Measurements from ENCODE around the gene AGBL4.

AGBL4 gene

DNA sequence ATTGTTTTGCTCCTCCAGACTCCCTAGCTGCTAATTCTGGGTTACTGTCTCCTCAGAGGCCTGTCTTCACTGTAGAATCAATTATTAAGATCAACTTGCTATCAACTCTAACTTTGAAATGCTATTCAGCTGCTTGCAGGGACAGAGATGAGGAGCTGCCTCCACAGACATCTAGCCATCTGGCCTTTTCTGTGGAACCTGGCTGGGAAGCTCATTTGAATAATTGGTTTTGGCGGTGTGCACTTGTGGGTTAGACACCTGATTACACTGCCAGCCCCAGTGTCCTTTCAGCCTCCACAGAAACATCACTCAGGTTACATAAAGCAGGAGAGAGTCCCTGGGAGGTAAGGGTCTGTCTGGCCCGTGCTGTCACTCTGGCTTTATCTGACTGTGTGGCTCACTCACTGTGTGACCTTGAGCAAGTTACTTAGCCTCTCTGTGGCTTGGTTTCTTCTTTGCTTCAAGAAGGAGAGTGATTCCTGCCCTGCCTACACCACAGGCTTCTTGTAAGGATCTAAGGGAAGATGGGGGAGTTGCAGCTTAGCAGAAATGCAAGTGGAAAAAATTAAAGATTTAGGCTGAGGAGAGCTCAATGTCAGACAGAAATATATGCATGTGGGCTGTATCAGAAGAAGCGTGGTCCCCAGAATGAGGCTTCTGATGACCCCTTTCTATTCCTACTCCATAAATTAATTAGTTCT, 1378.7 kb downstream of the AGBL4 start:
- DNase-seq (ENCODE audit: low read depth) = no peak

DNA sequence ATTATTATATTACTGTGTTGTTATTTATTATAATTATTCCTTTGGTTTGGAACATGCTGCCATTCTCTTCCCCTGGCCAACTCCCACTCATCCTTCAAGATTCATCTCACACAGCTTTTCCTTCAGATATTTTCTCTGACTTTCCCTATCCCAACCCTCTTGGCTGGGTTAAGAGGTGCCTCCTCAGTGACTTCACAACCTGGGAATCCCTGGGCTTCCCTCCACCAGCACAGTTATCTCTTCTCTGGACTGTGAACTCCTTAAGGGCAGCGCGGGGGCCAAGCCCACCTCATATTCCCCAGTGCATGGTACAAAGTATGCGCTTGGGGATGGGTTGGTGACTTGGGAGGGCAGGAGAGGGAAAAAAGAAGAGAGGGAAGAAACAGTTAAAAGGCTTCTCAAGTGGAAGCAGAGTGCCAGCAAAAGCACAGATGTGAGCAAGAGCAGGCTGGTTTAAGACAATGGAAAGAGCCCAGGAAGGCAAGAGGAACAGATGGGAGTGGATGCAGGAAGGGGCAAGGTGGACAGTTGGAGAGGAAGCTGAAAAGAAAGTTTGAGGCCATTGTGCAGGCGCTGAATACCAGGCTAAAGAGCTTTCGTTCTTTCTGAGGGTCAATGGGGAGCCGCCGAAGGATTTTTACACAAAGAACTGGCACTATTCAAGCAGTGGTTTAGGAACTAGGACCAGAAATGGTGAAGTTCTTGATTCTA, 1379.4 kb downstream of the AGBL4 start:
- no peak for DNase-seq (ENCODE audit: low read depth)

DNA sequence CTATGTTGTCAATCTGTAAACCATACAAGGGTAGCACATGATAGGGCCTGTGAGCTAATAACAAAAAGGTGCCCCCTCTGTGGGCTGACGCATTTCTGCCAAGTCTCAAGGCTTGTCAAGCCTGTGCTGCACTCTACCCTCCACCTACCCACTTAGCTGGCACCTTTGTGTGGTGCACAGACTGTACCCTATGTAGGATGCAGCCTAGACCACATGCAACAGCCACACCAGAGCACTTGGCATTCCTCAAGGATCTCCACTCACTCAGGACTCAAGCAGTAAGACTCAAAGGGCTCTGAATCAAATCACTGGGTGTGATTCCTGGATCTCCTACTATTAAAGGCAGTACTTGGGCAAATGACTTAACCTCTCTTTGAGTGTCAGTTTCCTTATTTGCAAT, 1380.6 kb downstream of the AGBL4 start:
- no peak for DNase-seq (ENCODE audit: low read depth)

DNA sequence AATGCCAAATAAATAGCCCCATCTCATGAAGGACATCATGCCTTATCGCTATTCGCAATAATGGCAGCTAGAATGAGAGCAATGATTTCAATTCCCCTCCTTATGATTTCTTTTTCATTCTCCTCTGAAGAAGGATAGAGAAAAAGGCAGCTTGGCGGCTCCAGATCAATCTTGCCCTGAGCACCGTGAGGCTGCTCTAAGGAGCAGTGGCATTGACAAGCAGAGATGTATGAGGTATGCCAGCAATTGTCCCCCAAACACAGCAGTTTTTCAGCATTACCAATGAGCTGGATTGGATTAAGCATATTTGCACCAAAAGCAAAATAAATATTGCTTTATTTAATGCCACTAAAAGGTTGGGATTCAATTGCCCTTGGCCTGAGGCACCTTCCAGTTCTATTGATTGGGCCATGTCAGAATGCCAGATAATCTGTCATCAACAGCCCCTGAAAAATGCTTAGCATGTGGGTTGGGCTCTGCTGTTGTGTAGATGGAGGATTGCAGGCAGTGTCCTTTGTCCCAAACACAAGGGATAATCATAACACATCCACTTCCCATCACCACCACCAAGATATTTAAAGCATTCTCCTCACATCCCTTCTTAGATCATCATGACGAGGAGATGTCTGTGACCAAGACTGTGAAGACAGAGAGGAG, 1382.8 kb downstream of the AGBL4 start:
- DNase-seq (ENCODE audit: low read depth) = no peak

DNA sequence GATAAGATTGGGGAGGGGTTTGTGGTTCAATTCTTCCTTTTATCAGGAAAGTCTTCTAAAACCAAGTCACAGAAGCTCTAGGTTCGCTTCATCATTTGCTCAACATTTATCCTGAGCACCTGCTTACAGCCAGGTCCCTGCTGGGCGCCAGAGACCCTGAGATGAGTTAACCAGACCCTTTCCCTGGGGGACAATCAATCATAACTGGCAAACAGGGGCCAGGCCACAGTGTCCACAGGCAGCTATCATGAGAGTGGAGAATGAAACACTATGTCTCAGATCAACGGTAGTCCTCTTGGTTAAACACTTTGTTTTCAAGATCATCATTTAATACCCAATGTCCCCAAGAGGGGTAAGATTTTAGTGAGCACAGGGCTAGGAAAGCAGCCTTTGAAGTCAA, 1393.9 kb downstream of the AGBL4 start:
- DNase-seq (ENCODE audit: low read depth) = no peak

DNA sequence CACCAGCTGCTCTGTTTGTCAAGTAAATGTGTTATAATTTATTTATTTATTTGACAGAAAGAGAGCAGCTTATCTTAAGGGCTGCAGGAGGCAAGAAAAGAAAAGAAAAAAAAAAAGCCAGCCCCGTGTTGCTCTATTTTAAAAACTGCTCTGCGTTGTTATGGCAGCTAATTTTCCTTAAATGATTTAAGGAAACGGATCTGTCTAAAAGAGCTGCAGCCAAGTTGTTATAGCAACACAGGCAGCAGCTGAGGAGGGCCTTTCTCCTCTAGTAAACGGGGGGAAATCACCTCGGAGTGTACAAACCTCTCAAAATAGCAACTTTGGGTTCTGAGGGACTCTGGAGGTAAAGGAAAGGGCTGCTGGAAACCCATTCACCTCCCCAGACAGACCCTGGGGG, 1396.3 kb downstream of the AGBL4 start:
- DNase-seq (ENCODE audit: low read depth) = no peak

DNA sequence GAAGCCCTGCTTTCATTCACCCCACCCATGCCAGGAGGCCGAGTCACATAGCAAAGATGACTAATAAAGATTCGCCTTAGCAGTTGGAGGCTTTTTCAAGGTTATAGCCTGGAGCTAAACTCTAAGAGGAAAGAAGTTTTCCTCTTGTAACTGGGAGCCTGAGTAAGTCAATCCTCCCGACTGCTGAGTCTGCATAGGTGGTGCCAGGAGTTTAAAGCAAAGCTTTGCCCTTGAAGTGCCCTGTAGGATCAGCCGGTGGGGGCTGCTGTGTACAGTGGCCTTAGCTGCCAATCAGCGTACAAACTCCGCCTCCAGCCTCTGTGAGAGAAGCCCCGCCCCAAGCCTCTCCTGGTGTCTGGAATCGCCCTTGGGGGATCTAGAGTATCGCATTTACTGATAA, 1404.2 kb downstream of the AGBL4 start:
- no peak for DNase-seq (ENCODE audit: low read depth)

DNA sequence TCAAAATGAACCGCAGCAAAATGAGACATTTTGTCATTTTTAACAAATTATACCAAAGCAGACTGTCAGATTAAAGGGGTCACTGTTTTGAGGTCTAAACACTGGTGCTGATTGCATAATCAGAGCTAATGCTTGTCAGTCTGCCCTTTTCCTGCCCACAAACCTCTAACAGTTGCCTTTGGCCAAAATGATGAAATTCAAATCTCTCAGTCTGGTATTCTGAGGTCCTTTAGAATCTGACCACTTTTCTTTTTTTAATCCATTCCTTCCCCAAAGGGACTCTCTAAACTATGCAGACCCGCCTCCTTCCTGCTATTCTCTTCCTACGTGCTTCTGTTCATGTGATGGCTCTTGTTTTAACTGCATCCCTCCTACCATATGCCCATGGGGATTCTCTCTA, 1406.5 kb downstream of the AGBL4 start:
- peak; percentile 14 for DNase-seq (ENCODE audit: low read depth)

DNA sequence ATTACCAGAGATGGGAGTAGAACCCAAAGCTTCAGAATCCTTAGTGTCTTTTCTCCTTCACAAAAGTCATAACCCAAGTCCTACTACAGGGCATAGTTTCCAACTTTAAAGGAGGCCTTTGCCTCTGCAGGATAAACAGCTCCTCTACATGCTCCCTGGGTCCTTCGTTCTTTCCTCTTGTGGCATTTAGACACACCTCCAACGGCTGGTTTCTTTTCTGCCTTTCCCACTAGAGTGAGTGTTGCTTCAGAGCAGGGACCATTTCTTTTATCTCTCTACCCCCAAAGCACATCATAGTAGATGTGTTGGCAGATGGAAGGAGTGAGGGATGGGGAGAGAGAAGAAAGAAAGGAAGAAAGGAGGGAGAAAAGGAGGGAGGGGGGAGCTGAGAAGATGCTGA, 1407.0 kb downstream of the AGBL4 start:
- no peak for DNase-seq (ENCODE audit: low read depth)

DNA sequence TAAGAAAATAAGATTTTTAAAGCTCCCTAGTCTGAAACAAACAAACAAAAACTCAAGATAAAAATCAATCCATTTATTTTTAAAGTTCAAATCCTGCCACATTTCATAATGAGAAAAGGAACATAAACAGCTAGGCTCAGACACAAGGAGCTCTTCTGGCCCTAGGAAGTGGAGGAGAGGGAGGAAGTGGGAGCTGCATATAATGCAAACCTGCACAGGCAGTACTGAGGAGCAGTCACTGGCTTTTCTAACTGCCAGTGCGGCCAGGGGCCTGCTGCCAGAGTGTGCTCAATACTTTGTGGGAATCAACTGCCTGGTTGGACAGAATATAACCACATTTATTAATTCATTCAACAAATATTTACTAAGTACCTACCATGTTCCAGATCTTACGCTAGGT, 1411.9 kb downstream of the AGBL4 start:
- no peak for DNase-seq (ENCODE audit: low read depth)

DNA sequence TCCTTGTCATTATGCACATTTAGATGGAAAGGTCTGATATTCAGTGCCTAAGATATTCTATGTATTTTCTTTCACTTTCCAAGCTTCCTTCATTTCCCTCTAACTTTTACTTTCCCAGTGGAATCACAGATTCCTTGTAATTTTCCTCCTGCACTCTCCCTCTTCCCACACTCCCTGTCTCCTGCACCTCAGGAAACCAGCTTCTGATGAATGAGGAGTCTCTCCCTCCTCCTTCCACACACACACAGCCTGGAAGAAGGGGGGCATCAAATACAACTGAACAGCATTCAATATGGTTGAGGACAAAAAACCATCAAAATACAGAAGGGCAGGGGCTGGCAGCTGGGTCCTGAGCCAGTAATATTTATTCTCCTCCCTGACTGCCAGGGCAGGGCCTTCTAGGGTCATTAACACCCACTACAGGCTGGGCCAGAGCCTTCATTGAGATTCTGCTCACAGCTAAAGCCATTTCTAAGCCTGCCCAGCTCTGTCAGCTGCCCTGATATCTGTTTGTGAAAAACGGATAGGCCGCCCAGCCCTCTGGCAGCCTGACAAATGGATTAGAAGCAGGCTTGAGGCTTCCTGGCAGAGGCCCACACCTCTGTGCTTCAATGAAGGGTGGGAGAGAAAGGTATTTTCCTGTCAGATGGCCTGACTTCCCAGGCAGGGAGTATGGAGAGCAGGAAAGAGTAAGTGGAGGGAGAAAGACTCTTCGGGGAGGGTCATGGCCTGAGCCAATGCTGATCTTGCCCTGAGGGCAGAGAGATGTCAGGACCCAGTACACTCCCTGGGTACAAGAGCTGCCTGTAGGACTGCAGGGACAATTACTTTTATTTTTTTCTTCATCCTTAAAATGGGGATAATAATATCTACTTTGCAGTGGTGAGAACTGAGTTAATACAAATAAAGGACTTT, 1412.9 kb downstream of the AGBL4 start:
- no peak for DNase-seq (ENCODE audit: low read depth)

DNA sequence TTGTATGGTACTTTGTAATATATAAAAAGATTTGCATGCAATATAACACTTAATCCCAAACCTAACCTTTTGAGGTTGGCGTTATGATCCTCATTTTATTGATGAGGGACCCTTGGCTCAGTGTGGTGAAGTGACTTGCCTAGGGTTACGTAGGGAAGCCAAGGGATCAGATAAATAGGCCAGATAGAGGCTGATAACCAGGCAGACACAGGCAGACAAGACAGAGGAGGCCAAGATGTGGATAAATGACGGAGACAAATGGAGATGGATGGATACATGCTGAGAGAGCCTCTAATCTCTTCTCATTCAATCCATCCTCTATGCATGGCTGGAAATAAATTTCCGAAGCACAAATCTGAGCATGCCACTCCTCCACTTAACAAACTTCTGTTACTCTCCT, 1414.9 kb downstream of the AGBL4 start:
- DNase-seq (ENCODE audit: low read depth) = no peak

DNA sequence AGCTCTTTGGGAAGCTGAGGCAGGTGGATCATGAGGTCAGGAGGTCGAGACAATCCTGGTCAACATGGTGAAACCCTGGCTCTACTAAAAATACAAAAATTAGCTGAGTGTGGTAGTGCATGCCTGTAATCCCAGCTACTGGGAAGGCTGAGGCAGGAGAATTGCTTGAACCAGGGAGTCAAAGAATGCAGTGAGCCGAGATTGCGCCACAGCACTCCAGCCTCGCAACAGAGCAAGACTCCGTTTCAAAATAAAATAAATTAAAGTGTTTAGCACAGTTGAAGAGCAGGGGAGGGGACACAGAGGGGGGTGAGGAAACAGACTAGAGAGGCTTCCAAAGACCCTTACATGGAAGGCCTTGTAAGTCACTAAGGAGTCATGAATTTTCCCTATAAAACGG, 1420.5 kb downstream of the AGBL4 start:
- no peak for DNase-seq (ENCODE audit: low read depth)

DNA sequence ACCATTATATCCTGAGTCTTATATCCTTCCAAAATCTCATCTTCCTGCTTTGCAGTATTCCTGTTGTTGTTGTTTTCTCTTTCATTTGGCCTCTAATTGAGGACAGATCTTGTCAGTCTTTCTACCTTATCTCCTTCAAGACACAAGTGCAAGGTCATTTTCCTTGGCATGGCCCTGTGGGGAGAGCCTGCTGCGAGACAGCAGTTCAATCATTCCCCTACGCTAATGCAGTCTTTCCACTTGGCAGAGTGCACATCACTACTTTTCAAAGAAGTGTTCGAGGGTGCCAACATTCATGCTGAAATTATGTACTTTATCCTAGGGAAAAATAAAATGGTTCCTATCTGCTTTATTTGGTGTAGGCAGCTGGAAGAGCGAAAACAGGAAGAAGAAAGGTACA, 1421.4 kb downstream of the AGBL4 start:
- DNase-seq (ENCODE audit: low read depth) = no peak

DNA sequence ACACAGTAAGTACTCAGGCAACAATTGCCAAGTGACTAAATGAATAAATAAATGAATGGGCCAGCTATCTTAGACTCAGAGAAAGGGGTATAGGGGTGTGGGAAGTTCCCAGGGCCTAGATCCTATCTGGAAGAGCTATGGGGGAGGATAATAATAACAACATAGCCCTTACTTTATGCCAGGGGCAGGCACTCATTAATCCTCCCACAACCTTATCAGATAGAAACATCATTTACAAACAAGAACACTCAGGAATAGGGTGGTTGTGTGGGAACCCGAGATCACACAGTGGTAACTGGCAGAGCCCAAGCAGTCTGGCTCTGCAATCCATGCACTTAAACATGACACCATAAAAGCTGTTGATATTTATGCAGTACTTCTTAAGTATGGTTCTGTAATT, 1423.6 kb downstream of the AGBL4 start:
- no peak for DNase-seq (ENCODE audit: low read depth)

DNA sequence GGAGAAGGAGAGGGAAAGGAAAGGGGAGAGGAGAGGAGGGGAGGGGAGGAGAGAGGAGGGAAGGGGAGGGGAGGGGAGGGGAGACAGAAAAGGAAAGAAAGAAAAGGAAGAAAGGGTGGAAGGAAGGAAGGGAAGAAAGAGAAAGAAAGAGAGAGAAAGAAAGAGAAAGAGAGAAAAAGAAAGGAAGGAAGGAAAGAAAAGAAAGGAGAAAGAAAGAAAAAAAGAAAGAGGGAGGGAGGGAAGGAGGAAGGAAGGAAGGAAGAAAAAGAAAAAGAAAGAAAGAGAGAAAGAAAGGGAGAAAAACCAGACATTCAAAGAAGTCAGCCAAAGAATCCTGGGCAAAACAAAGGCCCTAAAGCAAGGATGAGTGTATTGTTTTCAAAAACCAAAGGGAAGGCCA, 1426.1 kb downstream of the AGBL4 start:
- DNase-seq (ENCODE audit: low read depth) = no peak

DNA sequence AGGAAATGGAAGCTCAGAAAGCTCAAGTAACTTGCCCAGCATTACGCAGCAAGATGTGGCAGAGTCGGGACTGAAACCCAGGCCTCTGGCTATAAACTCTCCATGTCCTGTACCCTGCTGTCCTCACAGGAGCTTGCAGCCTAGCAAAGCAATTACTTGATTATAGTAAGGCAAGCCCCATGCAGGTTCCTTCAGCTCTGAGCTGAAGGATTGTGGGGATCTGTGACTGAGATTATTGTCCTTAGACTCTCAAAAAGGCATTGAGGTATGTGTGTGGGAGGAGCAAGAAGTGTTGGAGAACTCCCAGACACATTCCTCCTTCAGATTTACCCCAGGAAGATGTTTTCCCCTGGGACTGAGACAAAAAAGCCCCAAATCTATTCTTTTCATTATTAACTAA, 1427.7 kb downstream of the AGBL4 start:
- DNase-seq (ENCODE audit: low read depth) = no peak

DNA sequence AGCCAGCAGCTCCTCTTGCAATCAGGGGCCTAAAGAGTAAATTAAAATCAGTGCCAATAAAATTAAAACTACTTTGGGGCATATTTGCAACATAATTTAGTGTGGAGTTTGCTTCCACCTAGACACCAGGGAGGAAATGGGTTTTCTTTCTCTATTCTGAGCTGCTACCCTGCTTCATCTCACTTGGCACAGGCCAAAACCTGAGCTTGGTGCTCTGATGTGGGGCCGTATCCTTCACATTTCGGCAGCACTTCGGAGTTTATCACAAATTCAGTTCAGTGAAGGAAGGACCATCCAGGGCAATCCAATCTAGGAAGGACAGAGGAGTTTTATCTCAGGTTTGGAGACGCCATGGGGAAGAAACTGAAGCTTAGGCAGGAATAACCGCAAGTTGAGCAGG, 1428.1 kb downstream of the AGBL4 start:
- no peak for DNase-seq (ENCODE audit: low read depth)

DNA sequence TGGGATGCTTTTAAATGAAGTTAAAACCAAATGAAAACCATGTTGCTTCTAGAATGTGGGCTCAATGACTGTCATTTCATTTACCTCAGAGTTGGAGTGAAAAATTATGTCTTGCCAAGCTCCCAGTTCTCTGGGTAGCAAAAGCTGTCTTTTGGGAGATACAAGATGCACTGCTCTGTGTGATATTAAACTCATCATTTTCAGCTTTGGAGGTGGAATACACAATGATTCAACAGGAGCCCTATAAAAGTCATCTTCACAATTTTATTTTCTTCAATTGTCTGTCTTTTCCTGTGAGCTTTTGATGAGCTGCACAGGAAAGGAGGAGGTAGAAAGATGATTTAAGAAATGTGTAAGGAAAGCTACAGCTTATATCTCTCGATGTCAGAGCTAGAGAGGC, 1431.4 kb downstream of the AGBL4 start:
- no peak for DNase-seq (ENCODE audit: low read depth)

DNA sequence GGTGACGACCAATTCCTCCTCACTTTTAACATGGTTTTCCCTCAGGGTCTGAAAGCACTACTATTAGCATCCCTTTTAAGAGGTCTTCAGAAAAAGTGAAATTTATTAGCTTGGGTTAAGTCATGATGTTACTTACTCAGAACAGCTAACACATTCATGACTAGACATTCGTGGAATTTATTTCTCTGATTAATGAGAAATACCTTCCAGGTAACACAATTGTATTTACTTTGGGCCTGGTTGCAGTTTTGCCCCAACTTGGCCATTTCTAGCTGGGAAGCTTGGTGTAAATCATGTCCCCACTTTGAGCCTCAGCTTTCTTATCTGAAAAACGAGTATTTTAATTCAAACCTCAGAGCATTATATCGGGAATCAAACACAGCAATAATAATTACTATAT, 1432.6 kb downstream of the AGBL4 start:
- no peak for DNase-seq (ENCODE audit: low read depth)

DNA sequence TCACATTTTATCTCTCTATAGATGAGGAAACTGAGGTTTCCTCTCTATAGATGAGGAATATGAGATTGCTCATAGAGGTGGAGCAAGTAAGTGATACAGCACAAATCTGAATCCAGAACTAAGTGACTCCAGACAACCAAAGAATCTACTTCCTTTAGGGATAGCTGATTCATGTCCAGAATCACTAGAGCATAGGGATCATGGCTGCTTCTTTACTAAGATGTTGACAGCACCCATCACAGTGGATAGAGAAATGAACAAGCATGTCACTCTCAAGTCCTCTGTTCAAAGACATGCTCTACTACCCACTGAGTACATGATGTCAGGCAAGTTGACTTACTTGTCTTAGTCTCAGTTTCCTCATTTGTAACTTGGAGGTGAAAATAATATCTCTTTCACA, 1435.7 kb downstream of the AGBL4 start:
- no peak for DNase-seq (ENCODE audit: low read depth)

DNA sequence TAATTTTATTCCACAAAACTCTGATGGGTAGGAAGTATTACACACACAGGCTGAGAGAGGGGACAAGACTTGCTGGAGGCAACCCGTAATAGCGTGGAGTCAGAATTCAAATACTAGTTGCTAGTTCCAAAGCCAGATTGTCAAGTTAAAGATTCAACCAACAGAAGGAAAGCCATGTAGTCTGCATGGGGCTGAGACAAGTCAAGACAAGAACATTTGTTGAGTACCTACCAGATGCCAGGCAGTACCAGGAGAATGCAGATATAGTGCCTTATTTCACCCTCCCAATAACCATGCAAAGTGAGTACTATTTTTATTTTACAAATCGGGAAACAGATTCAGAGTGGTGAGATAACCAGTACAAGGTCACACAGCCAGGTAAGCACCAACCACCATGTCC, 1441.3 kb downstream of the AGBL4 start:
- DNase-seq (ENCODE audit: low read depth) = no peak

DNA sequence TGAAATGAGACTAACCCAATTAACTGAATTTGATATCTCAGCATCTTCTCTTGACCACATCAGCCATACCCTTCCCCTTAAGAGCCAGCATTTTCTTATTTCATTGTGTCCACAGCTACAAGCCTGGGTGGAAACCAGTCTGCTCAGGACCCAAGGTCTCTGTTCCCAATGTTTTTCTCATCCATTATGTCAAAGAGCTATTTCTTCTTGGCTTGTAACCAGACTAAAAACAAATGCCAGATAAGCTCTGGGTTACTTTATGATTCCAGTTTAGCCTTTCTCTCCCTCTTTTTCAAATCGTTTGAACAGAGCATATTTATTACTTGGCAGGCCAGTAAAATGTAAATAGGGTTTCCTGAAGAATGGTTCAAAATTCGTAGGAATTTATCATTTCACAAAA, 1442.5 kb downstream of the AGBL4 start:
- no peak for DNase-seq (ENCODE audit: low read depth)
